Measurements from ENCODE around the gene KCNK4.
"Not testable (repeated sequence)": the region's sequence is repeated elsewhere in the genome, so short reads cannot be mapped to it uniquely, and the experiment has no call there.

KCNK4 gene

DNA sequence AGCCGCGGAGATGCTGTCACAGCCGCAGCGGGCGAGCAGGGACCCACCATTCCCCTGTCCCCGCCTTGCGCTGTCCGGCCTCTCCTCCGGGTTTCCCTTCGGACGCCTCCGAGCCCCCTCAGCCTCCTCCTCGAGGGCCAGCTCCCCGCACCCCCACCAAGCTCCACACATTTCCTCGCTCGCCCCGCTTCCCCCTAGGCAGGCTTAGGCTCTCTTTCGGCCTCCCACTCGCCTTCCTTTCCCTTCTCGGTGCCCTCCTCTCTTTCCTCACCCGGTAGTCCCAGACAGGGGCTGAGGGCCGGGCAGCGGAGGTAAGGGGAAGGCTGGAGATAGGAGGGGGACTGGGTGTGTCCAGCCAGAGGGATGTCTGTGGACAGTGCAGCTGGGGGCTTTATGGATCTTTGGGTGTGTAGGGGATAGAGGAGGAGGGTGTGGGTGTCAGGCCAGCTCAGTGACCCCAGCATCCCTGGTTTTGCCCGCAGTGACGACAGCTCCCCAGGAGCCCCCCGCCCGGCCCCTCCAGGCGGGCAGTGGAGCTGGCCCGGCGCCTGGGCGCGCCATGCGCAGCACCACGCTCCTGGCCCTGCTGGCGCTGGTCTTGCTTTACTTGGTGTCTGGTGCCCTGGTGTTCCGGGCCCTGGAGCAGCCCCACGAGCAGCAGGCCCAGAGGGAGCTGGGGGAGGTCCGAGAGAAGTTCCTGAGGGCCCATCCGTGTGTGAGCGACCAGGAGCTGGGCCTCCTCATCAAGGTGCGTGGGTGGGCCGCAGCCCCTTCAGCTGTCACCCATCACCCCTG, 1.6 kb downstream of the KCNK4 start:
- DNase-seq: no peak

DNA sequence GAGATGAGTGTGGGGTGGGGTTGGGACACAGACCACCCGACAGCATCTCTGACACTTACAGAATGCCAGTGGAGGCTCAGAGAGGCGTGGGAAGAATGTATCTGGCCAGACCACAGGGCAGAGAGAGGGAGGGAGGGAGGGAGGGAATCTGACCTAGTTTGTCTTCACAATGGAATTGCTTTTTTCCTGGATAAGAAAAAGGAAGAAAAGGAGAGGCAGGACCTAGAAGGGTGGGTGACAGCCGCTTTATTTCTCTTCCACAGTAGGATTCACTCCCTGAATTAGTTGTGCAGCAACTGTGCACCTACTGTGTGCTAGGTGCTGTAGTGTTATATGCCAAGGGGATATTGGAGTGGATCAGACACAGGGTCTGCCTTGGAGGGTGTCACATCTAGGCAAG, 3.7 kb downstream of the KCNK4 start:
- no peak for DNase-seq

DNA sequence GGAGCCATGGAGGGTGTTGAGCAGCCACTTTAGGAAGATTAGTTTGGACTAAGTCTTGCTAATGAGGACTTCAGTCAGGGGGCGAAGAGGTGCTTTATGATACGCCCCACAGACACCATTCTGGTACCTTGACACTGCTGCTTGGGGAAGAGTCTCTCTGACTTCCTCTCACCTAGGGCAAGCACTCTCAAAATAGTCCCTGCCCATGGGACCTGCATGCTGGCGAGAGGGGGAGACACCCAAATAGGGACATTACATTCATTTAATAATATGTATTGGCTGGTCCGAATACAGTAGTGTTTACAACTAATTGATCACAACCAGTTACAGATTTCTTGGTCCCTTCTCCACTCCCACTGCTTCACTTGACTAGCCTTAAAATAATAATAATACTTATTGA, 4.7 kb downstream of the KCNK4 start:
- no peak for DNase-seq

DNA sequence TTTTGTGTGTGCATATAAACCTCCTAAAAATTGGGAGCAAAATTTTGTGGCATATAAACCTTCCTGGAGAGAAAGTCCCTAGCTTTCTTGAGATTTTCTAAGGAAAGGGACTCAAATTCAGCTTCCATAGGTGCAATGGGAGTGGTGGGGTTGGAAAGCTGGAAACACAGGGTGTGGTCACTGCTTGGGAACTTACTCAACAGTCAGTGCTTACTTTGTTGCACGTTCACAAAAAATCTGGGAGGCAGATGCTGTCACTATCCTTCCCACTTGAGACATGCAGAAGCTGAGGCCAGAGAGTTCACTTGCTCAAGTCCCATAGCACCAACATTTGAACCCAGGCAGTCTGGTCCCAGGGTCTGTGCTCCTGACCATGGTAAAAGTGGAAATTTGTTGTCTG, 5.1 kb downstream of the KCNK4 start:
- no peak for DNase-seq

DNA sequence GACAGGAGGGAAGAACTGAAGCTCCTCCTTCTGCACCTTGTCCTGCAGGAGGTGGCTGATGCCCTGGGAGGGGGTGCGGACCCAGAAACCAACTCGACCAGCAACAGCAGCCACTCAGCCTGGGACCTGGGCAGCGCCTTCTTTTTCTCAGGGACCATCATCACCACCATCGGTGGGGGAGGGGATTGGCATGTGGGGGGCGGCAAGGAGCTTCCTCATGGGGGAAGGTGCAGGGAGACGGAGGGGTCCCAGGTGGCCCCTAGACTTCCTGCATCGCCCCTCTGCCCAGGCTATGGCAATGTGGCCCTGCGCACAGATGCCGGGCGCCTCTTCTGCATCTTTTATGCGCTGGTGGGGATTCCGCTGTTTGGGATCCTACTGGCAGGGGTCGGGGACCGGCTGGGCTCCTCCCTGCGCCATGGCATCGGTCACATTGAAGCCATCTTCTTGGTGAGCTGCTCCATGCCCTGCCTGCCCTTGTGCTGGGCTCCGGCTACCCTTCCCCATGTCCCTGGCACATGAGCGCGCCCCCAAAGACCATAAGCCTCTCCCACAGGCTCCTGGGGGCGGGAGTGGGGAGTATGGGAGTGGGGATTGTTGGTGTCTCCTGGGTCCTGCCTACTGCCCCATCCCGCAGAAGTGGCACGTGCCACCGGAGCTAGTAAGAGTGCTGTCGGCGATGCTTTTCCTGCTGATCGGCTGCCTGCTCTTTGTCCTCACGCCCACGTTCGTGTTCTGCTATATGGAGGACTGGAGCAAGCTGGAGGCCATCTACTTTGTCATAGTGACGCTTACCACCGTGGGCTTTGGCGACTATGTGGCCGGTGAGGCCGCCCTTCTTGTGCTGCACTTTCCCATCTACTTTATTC, 6.0 kb downstream of the KCNK4 start:
- DNase-seq: no peak

DNA sequence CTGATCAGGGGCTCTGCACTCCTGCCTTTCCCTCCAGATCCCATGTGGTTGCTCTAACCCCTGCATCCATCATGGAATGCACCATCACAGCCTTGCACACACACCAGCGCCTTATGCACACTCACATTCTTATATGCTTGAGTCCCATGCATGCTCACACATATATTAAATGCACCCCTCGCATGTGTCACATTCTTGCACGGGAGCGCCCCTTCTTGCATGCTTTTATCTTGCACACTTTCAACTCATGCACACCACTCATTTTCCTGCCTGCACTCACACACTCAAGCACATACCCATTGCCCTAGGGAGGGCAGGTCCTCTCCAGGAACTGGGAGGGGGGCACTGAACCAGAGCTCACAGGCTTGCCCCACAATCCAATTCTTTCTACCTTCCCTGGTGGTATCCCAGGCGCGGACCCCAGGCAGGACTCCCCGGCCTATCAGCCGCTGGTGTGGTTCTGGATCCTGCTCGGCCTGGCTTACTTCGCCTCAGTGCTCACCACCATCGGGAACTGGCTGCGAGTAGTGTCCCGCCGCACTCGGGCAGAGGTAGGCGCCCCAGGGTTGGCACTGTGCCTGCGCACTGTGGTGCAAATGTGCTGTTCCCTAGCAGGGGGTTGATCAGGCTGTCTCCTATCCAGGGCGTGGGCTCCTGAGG, 6.7 kb downstream of the KCNK4 start:
- DNase-seq: no peak

DNA sequence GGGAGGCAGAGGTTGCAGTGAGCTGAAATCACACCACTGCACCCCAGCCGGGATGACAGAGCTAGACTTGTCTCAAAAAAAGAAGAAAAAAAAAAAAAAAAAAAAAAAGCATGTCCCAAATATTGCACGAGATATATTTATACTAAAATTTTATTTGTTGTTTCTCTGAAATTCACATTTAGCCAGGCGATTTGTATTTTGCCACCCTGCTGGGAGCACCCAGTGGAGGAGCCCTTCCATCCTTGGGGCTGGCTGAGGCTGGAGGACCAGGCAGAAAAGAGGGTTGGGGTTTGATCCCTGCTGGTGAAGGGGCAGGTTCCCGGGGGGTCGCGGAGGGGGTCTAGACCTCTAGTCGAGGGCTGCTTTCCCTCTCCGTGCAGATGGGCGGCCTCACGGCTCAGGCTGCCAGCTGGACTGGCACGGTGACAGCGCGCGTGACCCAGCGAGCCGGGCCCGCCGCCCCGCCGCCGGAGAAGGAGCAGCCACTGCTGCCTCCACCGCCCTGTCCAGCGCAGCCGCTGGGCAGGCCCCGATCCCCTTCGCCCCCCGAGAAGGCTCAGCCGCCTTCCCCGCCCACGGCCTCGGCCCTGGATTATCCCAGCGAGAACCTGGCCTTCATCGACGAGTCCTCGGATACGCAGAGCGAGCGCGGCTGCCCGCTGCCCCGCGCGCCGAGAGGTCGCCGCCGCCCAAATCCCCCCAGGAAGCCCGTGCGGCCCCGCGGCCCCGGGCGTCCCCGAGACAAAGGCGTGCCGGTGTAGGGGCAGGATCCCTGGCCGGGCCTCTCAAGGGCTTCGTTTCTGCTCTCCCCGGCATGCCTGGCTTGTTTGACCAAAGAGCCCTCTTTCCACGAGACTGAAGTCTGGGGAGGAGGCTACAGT, 8.1 kb downstream of the KCNK4 start:
- DNase-seq: no peak

DNA sequence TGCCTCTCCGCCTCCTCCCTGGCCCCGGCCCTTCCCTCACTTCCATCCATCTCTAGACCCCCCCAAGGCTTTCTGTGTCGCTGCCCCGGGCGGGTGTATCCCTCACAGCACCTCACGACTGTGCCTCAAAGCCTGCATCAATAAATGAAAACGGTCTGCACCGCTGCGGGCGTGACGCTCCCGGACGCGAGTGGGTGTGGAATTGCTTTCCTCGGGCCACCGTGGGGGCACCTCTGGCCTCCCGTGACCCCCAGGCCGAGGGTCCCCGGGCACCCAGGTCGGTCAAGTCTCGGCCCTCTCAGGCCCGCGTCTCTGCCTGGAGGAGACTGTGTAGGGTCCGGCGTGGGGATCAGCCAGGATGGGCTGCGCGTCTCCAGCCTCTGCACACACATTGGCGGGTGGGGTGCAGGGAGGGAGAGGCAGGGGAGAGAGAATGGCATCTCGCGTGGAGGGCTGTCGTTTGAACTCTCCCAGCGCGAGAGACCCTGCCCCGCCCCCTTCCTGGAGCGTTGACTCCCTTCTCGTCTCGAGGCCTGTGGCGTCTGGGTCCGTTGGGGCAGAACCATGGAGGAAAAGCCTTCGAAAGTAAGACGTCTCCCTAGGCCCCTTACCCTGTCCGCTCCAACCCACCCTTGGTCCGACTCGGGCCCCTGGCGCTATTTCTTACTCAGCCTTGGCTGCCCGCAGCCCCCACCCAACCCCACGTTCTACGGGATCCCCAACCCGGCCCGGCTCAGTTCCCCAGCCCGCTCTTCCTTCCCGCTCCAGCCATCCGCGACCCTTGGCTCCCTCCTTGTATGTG, 8.9 kb downstream of the KCNK4 start, which contains the start of gene CATSPERZ:
Gene CATSPERZ, plus strand, starts transcription at position 512 of the 802 bp plus-strand sequence. Its CDS starts 53 bp downstream, at position 565.
- no peak for DNase-seq

DNA sequence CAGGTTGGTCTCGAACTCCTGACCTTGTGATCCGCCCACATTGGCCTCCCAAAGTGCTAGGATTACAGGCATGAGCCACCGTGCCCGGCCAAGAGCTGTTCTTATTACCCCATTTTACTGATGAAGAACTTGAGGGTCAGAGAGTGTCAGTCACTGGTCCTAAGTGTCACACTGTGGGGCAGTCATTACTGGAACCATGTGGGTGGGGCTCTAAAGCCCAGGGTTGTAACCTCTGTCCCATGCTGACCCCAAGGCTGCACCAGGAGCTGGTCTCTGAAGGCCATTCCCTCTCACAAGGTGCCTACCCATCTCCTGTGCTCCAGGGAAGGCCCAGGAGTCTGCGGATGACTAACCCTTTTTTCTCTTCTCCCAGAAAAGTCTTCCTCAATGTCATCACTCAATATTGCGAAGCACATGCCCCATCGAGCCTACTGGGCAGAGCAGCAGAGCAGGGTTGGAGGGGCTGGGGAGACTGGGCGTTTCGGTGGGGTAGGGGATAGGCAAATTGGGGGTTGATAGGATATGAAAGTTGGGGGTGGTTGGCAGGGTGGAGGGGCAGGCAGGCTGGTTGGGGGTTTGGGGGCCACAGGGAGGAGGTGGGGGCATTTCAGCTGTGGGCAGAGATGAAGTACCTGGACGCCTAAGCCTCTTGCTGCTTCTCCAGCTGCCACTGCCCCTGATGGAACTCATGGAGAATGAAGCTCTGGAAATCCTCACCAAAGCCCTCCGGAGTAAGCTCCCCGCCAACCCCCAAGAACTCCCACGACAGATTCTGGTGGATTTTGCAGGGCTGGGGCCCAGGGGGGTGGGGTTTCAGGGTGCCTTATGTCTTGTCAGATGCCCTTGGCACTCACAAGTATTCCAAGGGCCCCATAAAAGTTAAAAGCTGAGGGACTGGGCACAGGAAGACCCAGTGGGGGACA, 12.3 kb downstream of the KCNK4 start:
- DNase-seq: no peak

DNA sequence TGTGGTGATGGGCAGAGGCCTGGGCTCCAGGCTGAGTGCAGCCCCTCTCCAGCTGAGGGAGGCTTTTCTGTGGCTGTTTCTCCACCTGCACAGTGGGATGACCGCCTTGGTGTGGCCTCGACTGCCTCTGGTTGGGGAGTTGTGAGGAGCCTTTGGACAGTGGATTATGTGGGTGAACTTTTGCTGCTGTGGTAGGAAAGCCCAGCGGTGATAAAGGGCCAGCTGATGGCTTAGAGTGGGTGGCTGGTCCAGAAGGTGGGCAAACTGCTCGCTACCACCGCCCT, 12.9 kb downstream of the KCNK4 start:
- no peak for DNase-seq

DNA sequence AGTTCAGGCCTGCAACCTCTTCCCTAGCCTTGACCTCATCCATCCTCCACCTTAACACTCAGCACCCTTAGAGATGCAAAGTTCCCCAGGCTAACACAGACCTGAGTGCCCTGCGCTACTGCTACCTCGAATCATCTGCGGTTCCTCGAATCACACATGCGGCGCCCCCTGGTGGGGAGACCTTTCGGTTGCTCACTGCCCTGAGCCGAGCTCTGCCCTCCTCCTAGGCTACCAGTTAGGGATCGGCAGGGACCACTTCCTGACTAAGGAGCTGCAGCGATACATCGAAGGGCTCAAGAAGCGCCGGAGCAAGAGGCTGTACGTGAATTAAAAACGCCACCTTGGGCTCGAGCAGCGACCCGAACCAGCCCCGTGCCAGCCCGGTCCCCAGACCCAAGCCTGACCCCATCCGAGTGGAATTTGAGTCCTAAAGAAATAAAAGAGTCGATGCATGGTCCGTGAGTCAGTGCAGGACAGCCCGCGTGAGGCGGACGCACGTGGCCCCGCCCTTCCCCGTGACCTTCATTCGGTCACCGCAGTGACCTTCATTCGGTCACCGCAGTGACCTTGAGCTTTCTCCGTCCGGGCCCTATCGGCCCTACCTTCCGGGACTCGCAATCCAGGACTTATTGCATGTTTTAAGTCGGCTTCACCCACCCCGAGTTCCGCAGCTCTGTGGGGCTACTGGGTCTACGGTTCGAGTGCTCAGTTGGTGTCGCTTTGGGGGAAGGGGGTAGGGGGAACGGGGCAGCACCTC, 13.4 kb downstream of the KCNK4 start:
- DNase-seq: peak; percentile 85

DNA sequence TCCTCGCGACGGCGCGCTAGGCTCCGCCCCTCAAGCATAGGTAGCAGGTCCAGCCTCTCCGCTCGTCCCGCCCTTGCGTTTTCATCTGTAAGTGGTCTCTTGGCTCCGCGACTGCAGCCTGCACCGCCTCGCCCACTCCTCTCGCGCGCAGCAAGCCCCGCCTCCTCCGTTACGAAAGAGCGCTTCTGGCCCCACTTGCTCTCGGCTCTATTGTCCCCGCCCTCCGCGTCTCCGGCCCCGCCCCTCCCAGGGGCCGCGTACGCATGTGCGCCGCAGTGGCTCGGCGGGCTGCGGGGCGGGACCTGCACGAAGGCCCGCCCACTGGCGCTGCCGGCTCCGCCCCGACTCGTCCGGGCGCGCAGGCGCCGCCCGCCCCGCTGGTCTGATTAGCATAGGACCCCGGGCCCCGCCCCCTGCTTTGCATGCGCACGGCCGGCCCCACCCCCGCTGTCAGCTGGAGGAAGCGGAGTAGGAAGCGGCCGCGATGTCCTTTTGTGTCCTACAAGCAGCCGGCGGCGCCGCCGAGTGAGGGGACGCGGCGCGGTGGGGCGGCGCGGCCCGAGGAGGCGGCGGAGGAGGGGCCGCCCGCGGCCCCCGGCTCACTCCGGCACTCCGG, 14.1 kb downstream of the KCNK4 start, which contains the start of gene ESRRA:
Gene ESRRA, plus strand, starts transcription at position 450 of the 616 bp plus-strand sequence. CDS start 1,656 bp downstream, outside the sequence.
- DNase-seq: peak; percentile 100

DNA sequence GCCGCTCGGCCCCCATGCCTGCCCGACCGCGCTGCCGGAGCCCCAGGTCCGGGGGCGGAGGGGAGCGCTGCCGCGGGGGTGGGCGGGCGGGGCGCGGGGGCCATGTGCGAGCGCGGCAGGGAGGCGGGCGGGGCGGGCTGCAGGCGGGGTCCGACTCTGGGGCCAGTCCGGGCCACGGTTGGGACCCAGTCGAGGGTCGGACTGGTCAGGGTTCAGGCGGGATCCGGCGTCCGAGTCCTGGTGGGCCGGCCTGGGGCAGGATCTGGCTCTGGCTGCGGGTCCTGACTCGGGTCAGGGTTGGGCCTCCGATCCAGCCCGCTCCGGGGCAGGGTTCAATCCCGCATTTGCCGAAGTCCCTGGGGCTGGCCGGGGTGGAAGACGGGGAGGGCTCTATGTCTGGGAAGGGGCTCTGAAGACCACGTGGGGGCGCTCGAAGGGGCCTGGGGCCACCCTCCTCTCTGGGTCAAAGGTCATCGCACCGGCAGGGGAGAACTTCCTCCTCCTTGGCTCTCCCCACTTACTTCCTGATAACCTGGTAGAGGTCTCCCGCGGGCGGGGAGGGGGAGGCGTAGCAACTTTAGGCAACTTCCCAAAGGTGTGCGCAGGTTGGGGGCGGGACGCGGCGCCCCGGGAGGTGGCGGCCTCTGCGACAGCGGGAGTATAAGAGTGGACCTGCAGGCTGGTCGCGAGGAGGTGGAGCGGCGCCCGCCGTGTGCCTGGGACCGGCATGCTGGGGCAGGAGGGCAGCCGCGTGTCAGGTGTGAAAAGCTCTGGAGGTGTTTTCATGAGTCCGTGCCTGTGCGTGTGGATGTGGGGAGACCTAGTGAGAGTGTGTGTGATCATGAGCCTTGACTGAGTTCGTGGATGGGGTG, 14.8 kb downstream of the KCNK4 start:
- DNase-seq: no peak

DNA sequence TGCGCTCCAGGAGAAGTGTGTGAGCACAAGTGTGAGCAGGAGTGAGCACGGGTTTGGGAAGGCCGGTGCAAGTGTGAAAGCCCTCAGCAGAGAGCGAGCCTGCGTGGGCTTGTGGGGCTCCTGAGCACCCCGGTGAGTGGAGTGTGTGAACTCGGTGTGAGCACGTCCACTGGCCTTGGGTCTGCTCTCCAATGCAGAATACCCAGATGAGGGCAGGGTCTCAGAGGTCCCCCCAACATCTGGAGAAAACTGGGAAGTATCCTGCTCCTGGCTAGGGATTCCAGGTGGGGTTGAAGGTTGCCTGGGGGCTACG, 15.4 kb downstream of the KCNK4 start:
- DNase-seq: no peak

DNA sequence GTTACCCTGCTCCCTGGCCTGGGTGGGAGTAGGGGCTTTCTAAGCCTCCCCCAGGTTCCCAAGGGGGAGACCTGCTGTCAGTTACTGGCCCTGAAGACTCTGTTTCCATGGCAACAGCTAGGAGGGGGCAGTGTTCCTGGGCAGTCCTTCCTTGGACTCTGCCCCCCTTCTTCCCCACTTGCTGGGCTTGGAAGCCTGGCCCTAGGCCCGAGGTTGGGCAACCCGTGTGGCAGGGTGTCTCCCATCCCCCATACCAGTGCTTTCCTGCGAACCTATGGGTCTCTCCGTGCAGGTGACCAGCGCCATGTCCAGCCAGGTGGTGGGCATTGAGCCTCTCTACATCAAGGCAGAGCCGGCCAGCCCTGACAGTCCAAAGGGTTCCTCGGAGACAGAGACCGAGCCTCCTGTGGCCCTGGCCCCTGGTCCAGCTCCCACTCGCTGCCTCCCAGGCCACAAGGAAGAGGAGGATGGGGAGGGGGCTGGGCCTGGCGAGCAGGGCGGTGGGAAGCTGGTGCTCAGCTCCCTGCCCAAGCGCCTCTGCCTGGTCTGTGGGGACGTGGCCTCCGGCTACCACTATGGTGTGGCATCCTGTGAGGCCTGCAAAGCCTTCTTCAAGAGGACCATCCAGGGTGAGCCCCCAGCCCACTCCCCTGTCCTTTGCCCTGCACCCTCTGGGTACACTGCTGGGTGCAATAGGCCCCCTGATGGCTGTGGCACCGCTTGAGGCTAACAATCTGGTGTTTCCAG, 15.9 kb downstream of the KCNK4 start:
- DNase-seq: no peak

DNA sequence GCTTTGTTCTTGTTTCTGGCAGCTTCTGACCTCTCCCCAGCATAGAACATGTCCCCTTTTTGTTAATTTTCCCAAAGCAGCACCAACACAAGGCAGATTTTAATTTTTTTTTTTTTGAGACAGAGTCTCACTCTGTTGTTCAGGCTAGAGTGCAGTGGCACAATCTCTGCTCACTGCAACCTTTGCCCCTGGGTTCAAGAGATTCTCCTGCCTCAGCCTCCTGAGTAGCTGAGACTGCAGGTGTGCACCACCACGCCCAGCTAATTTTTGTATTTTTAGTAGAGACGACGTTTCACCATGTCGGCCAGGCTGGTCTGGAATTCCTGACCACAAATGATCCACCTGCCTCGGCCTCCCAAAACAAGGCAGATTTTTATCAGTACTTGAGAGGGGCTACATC, 16.7 kb downstream of the KCNK4 start:
- not testable (repeated sequence) for DNase-seq

DNA sequence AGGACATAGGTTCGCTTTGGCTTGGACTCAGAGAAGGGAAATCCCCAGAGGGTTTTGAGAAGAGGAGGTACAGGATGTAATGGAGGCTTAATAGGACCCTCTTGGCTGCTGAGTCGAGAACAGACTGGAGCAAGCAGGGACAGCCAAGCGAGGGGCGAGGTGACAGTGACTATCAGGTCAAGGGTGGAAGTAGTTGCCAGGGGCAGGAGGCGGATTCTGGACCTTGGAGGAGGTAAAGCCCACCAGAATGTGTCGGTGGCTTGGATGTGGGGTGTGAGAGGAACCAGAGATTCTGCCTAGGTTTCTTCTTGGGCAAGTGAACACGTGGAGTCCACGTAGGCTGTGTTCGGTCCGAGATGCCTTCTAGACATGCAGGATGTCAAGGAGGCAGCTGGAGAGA, 21.8 kb downstream of the KCNK4 start:
- no peak for DNase-seq
